NB4 (cell line): ENCODE results near the gene ARGFX.

Experiments used
- DNase-seq: peaks from one replicate; pipeline ENCODE4 v3.0.0; 2010; ENCODE audit warnings: low read depth
- H3K4me3 ChIP-seq: one replicate; pipeline ENCODE4 v1.5.1; 2011; ENCODE audit warnings: mild to moderate bottlenecking, low read depth, low read length, moderate library complexity
- MYC ChIP-seq: IDR thresholded peaks from 2 replicates; pipeline ENCODE4 v1.6.1; 2011; ENCODE audit warnings: low read depth, low read length
- POLR2A ChIP-seq: IDR thresholded peaks from 2 replicates; pipeline ENCODE4 v1.6.1; 2011; ENCODE audit warnings: mild to moderate bottlenecking; ENCODE audit not compliant: insufficient read length; ENCODE audit errors: extremely low read depth
- TF ChIP-seq, protein P1 (sequence below): IDR thresholded peaks from 2 replicates; pipeline ENCODE4 v1.6.1; 2011; ENCODE audit warnings: low read depth, low read length
- TF ChIP-seq, protein P2 (sequence below): IDR thresholded peaks from one replicate; pipeline ENCODE4 v1.5.1; 2012; ENCODE audit warnings: low read depth, low read length

The ARGFX gene

DNA sequence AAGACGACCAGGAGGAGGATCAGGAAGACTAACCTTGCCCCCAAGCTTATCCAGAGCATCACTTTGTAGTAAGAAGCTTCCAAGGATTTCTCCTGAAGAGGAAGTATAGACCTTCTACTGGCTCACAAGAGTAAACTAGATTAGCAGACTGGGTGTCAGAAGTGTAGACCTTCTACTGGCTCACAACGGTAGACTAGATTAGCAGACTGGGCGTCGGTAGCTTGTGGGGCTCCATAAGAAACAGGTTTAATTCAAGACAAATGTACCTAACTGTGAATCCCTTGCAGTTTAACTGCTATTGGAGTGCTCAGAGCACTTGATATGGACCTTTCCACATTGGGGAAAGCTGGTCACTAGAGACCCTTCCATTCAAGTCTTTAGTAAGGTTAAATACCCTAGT, 38.4 kb downstream of the ARGFX start:
- H3K4me3 ChIP-seq: no peak overlapping the region
- TF ChIP-seq, protein P1, sequence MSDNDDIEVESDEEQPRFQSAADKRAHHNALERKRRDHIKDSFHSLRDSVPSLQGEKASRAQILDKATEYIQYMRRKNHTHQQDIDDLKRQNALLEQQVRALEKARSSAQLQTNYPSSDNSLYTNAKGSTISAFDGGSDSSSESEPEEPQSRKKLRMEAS: no peak
- TF ChIP-seq MYC: no peak
- TF ChIP-seq, protein P2, sequence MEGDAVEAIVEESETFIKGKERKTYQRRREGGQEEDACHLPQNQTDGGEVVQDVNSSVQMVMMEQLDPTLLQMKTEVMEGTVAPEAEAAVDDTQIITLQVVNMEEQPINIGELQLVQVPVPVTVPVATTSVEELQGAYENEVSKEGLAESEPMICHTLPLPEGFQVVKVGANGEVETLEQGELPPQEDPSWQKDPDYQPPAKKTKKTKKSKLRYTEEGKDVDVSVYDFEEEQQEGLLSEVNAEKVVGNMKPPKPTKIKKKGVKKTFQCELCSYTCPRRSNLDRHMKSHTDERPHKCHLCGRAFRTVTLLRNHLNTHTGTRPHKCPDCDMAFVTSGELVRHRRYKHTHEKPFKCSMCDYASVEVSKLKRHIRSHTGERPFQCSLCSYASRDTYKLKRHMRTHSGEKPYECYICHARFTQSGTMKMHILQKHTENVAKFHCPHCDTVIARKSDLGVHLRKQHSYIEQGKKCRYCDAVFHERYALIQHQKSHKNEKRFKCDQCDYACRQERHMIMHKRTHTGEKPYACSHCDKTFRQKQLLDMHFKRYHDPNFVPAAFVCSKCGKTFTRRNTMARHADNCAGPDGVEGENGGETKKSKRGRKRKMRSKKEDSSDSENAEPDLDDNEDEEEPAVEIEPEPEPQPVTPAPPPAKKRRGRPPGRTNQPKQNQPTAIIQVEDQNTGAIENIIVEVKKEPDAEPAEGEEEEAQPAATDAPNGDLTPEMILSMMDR: no peak
- no peak for TF ChIP-seq POLR2A
- DNase-seq: no peak
